NCI-H2227 (cell line): ENCODE data around the gene NEK7.
"Not testable (repeated sequence)": the region's sequence is repeated elsewhere in the genome, so short reads cannot be mapped to it uniquely, and the experiment has no call there.

Experiments
- DNase-seq: peaks from one replicate; lab custom pipeline; 2025; ENCODE audit not compliant: unreplicated experiment; lab: John Stamatoyannopoulos, UW

Gene NEK7

GRCh38 chr1:198169672-198170071, 12.9 kb downstream of the NEK7 start:
- no peak for DNase-seq

DNA sequence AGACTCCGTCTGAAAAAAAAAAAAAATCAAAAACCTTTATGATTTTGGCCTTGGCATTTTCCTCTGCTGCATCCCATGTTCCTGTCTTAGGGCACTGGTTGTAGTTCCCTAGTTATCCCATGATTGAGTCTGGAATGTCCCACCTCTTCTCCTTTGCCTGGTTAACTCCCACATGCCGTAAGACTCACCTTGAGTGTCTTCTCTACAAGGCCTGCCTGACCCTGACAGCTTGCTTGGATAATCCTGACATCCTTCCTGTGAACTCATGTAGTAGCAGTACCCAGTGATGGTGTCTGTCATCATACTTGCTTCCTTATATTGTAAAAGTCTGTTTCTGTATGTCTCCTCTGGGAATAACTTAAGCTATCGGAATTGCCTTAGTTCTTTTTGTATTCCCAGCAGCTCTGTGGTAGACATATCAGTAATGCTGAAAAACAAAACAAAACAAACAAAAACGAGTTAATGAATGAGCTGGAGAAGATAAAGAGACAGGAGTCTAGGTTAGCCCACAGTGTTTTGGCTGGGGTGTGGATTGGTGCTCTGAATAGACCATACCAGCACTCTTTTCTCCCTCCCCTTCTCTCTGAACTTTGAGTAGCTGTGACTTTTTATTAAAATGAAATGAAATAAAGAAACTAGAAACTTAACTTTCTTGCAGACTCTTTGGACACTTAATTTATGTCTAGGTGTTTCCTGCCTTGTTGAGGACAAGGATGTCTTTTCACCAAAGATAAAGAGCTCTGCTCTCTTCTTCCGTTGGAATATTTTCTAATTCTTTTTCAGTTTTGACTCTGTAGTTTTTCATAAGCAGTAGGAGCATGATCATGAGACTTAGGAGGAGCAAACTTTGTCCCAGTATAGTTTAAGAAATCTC, 15.1 kb downstream of the NEK7 start:
- no peak for DNase-seq

DNA sequence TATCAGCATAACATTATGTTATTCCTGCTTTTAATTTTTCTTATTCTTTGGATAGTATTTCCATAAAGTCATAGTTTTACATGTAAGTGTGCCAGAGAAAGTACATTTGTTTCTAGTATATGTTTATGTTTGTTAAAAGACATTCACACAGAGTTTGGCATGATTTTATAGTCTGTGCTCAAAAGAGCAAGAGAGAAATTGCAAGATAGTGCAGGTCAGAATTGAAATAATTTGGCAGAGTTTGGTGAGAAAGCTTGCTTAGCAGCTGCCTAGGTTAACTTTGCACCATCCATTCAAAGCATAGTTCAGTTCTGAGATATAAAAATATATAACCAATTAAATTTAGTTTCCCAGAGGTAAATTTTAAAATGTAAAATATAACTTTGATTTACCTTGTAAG, 17.0 kb downstream of the NEK7 start:
- DNase-seq: no peak

DNA sequence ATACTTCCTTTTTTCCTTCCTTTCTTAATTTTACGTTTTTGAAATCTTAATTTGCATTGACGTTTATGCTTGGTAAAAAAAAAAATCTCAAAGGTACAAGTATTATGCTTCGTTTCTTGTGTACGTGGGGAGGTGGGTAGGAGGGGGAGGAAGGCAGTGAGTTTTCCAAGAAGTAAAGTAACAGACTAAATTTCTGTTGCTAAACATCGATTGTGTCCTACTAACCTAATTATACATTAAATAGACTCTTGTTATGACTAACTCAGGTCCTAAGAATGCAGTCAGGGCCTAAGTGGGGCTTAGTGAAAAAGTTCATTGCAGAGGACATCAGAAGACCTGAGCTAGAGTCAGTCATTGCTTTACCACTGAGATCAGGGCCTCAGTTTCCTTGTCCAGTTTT, 17.5 kb downstream of the NEK7 start:
- DNase-seq: no peak

GRCh38 chr1:198175423-198176170, 18.8 kb downstream of the NEK7 start:
- DNase-seq: no peak

GRCh38 chr1:198176179-198176578, 19.4 kb downstream of the NEK7 start:
- DNase-seq: no peak

- DNase-seq: no peak
Observed at GRCh38 chr1:198177546-198177945, 20.7 kb downstream of the NEK7 start.

DNA sequence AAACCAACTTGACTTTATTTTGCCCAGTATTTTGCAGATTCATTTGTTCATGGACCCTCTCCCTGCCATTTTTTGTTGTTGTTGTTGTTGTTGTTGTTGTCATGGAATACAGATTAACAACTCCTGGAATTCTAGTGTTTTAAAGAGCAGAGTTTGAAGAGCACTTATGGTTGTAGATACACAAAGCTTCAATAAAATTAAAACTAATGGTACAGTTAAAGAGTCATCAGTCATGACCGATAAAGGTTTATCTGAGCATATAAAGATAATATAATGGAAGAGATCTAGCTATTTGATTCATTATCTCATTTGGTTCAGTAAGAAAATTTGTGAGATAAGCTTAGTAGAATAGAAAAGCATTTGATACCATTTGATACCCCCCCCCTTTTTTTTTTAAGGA, 21.8 kb downstream of the NEK7 start:
- no peak for DNase-seq

DNA sequence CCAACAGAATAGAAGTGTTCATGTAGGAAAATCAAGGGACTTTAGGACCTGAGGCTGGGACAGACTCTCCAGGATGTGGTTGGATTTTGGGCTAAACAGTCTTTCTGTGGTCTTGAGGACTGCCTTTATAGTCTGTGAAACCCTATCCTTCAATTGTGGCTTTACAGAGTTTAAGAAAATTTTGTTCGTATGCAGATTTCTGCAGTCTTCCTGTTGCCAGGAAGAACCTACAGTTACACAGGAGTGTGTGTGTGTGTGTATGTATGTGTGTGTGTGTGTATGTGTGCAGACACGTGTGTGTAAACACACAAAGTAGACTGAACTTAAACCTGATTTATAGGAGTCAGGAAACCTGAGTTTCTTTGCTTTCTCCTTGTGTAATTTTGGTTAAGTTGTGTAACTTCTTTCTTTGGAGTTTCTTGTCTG, 22.8 kb downstream of the NEK7 start:
- DNase-seq: no peak

DNA sequence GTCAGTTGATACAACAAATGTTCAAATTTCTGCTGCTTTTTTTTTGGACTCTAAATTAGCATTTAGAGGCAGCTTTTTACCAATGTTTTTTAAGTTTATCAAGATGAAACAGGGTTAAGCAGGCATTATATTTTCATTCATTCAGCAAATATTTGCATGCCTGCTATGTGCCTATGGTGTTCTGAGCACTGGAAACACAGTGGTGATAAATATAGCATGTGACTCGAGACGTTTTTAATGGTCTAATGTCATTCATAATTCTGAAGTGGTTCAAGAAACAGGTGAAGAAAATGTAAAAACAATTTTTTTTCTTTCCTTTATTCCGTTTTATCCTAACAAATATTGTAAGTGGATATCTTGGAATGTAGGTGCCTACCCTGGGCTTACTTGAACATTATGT, 26.8 kb downstream of the NEK7 start:
- no peak for DNase-seq

- DNase-seq: no peak
Observed at GRCh38 chr1:198184516-198184915, 27.7 kb downstream of the NEK7 start.

GRCh38 chr1:198185146-198185545, 28.3 kb downstream of the NEK7 start:
- no peak for DNase-seq

- DNase-seq: no peak
Observed at GRCh38 chr1:198185759-198186158, 29.0 kb downstream of the NEK7 start.

- no peak for DNase-seq
Observed at GRCh38 chr1:198186916-198187580, 30.2 kb downstream of the NEK7 start.

DNA sequence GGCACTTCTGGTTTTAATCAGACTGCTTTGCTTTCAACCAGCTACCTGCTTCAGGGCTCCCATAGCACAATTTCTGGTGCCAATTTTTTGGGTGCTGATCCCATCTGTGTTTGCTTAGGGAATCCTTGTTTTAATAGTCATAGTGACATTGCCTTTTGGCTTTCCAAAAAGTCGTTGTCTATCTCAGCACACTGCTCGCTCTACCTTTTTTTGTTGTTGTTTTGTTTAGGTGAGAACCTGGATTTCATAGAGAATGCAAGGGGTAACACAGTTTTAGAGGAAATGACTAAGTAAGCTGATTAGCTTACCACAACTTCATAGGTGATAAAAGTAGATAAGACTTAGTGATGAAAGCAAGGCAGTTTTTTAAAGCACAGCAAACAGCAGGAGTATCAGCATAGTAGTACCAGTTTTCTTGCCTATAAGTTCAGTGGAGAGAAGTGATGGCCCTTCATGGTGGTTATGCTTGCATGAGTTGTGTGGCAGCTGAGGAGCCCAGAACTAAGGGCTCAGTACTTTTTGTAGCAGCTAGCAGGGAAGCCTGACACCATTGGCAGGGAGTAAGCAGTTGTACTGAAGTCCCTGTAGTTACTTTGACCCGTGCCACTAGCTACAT, 31.3 kb downstream of the NEK7 start:
- DNase-seq: no peak

- DNase-seq: no peak
Observed at GRCh38 chr1:198191117-198191516, 34.3 kb downstream of the NEK7 start.

- not testable (repeated sequence) for DNase-seq
Observed at GRCh38 chr1:198193871-198194270, 37.1 kb downstream of the NEK7 start.

DNA sequence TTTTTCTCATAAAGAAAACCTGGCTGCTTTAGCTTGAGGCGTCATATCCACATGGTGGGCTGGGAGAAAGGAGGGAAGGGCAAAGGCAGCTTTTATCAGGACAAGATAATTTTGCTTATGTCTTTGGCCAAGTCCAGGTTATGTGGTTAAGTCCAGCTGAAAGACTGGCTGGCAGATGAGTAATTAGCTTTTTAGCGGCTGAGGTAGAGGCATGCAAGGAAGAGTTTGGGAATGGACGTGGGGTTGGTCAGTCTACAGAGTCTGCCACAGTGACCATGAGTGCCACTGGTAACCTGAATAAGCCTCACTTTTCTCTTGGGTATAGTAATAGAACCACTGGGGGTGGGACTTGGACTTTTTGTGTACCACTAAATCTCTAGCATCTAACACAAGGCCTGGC, 39.8 kb downstream of the NEK7 start:
- DNase-seq: no peak

- no peak for DNase-seq
Observed at GRCh38 chr1:198197285-198197684, 40.5 kb downstream of the NEK7 start.

DNA sequence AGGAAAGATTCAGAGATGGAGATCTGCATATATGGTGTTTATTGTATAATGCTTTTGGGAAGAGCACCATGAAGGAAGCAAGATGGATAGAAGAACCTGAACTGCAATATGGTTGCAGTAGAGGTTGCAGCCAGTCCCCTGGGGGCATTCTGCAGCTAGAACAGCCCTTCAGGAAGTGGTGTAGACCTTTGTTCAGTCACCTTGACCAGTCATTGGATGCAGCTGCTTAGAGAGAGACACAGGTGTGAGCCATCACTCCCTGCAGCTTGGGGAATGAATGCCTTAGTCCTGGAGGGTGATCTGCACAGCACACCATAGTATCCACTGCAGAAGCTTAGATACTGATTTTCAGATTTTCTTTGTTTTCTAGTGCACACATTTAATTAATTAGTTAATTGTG, 42.3 kb downstream of the NEK7 start:
- no peak for DNase-seq
